Prostate gland (tissue), 2 donors: ENCODE measurements around the gene MARK3. TPM values are rescaled to one million over a fixed set of nuclear protein-coding genes. Genes with fewer than 3 reads are reported as not detected.

Experiments used
- DNase-seq: peaks from one replicate; pipeline ENCODE4 v3.0.0-alpha.2; 2019; ENCODE audit warnings: low spot score
- H3K27ac ChIP-seq, 2 donors: fragments of 200-600 bp; sonication (generic); 2 replicates each; pipeline ENCODE4 v1.5.1; 2017 to 2019
- H3K27me3 ChIP-seq: fragments of 200-600 bp; sonication (generic); replicated peaks from 2 replicates; pipeline ENCODE4 v1.5.1; 2019; ENCODE audit not compliant: insufficient read depth
- H3K36me3 ChIP-seq, 2 donors: fragments of 200-600 bp; sonication (generic); 1 replicate in 1 of 2; 2 replicates in 1 of 2; pipeline versions ENCODE4 v1.5.1 to v1.8.1; 2017 to 2019
- H3K4me1 ChIP-seq: fragments of 200-600 bp; sonication (generic); replicated peaks from 2 replicates; pipeline ENCODE4 v1.5.1; 2019
- H3K4me3 ChIP-seq, 2 donors: fragments of 200-600 bp; sonication (generic); 2 replicates each; pipeline ENCODE4 v1.5.1; 2017 to 2019
- H3K9me3 ChIP-seq: fragments of 200-600 bp; sonication (generic); 2 replicates; pipeline ENCODE4 v1.5.1; 2017
- CTCF ChIP-seq, 4 experiments: fragments of 200-600 bp in 2 of 4; fragments of 450-650 bp in 2 of 4; sonication (generic) in 2 of 4; IDR thresholded peaks; 1 replicate in 3 of 4; 2 replicates in 1 of 4; pipeline ENCODE4 v1.5.1; 2016 to 2019; ENCODE audit warnings: antibody characterized with exemption in 4 of 4, mild to moderate bottlenecking in 2 of 4, moderate library complexity in 2 of 4
- POLR2A ChIP-seq: fragments of 450-650 bp; IDR thresholded peaks from one replicate; pipeline ENCODE4 v1.6.1; 2016; ENCODE audit warnings: antibody characterized with exemption, mild to moderate bottlenecking
- POLR2AphosphoS5 ChIP-seq: sonication (generic); formaldehyde crosslinking; IDR thresholded peaks from one replicate; pipeline ENCODE4 v1.6.1; 2017; ENCODE audit warnings: antibody characterized with exemption
- WGBS: methylation state at CpG from one replicate; pipeline ENCODE4 v1.1.5; 2018; 5-methylcytosine and 5-hydroxymethylcytosine counted together
- intact Hi-C: fragments of 100-400 bp; cut with DNase I; formaldehyde crosslinking; loops from one replicate; pipeline ENCODE4 v1.14.2; 2022
- total RNA-seq, 2 donors: library from RNA; depleted of rRNA; stranded (reverse); fragments of >200 nt; gene quantifications; one replicate each; pipeline ENCODE4 v1.1.0, GENCODE V29; 2016

MARK3 gene
- total RNA-seq, 2 donors from 2014 or later, result 51.5 to 115 TPM

- no peak overlapping the region for H3K4me3 ChIP-seq
- no peaks in the 10 kb centered on the region for H3K9me3 ChIP-seq
- no peak for DNase-seq
- H3K36me3 ChIP-seq, result no peaks in the 10 kb centered on the region
- no peaks in the 10 kb centered on the region for H3K4me1 ChIP-seq
- no peak overlapping the region for H3K27ac ChIP-seq
- WGBS, result 94% methylated on average over 2 of the region's 2 CpGs
- intact Hi-C loops, result no loop called here
- TF ChIP-seq CTCF (IDR thresholded peaks at IDR 0.05) (no peak), POLR2AphosphoS5 (no peak), POLR2A (no peak)
- no peaks in the 10 kb centered on the region for H3K27me3 ChIP-seq
These were observed 64.5 kb downstream of the MARK3 start for GRCh38 chr14:103449634-103450161.

- Histone ChIP-seq H3K4me1 (no peaks in the 10 kb centered on the region), H3K27ac (no peak overlapping the region), H3K36me3 (no peaks in the 10 kb centered on the region), H3K9me3 (no peaks in the 10 kb centered on the region), H3K4me3 (no peak overlapping the region), H3K27me3 (no peaks in the 10 kb centered on the region)
- TF ChIP-seq CTCF (IDR thresholded peaks at IDR 0.05) (no peak), POLR2AphosphoS5 (no peak), POLR2A (no peak)
- 45% methylated on average over 2 of the region's 2 CpGs for WGBS
- intact Hi-C loops, result no loop called here
- no peak for DNase-seq
These were observed 65.2 kb downstream of the MARK3 start for GRCh38 chr14:103450416-103450815.

DNA sequence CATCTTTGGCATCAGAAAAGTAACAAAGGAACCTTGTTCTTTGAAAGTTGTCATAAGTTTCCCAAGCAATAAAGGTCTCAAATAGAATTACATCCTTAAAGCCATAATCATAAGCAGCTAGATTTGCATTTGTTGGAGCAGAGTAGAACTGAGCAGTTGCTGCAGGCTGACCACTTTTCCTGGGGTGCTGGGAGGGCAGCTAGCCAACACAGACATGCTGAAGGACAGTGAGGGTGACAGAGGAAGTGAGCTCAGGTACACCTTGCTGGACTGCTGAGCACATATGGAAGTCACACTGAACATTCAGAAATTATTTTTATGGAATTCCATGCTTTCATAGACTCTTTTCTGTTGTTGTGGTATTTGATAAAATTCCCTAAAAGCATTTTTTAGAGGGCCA, 66.2 kb downstream of the MARK3 start:
- intact Hi-C loops, result no loop called here
- no peaks in the 10 kb centered on the region for H3K4me1 ChIP-seq
- TF ChIP-seq POLR2A (no peak), CTCF (IDR thresholded peaks at IDR 0.05) (no peak), POLR2AphosphoS5 (no peak)
- no peak for DNase-seq
- no peaks in the 10 kb centered on the region for H3K9me3 ChIP-seq
- no peak overlapping the region for H3K4me3 ChIP-seq
- H3K36me3 ChIP-seq, result no peaks in the 10 kb centered on the region
- no peaks in the 10 kb centered on the region for H3K27me3 ChIP-seq
- H3K27ac ChIP-seq, result no peak overlapping the region

DNA sequence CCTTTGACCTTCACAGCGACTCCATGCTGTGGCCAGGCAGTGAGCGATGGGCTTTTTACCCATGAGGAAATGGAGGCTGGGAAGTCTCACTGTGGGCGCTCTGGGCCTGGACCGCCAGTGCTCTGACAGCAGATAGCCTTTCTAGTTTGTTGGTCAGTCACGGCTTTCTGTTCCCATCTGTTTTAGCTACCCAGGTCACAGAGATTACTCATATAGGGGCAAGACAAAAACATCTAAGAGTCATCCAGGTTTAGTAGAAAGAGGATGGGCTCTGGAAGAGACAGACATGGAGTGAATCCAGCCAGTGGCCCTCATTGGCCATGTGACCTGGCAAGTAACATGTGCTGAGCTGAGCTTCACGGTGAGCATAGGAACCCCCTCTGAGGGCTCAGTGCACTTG, 68.6 kb downstream of the MARK3 start:
- TF ChIP-seq POLR2AphosphoS5 (no peak), CTCF (IDR thresholded peaks at IDR 0.05) (no peak), POLR2A (no peak)
- H3K36me3 ChIP-seq, result no peaks in the 10 kb centered on the region
- no peak for DNase-seq
- no peaks in the 10 kb centered on the region for H3K27me3 ChIP-seq
- intact Hi-C loops, result no loop called here
- H3K4me1 ChIP-seq, result no peaks in the 10 kb centered on the region
- H3K9me3 ChIP-seq, result no peaks in the 10 kb centered on the region
- no peak overlapping the region for H3K27ac ChIP-seq
- WGBS, result 93% methylated on average over 6 of the region's 6 CpGs
- no peak overlapping the region for H3K4me3 ChIP-seq

DNA sequence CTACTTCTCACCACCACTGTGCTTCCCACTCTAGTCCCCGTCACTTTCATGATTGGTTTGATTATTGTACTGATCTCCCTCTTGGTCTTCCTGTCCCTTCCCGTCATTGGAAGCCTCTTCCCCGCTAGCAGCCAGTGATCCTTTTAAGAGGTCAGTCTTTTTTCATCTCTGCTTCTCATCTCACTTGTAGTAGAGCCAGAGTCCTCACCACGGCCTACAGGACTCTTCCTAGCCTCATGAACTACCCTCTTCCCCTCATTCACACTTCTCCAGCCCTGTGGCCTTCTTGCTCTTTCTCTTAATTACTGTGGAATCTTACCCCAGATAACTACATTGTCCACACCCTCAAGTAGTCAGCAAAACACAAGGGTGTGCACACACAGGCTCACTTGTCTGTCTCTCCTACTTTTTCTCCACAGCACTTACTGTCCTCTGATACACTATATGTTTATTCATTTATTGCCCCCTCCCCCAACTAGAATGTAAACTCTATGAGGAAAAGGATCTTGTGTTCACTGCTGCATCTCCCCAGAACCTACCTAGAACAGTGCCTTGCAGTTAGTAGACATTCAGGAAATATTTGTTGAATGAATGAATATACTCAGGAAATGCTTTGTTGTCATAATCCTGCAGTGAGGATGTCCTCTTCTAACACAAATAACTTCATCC, 71.1 kb downstream of the MARK3 start:
- Histone ChIP-seq H3K36me3 (no peaks in the 10 kb centered on the region), H3K9me3 (no peaks in the 10 kb centered on the region), H3K27ac (no peak overlapping the region), H3K27me3 (no peaks in the 10 kb centered on the region), H3K4me3 (no peak overlapping the region), H3K4me1 (no peaks in the 10 kb centered on the region)
- no peak for DNase-seq
- WGBS, result 91% methylated on average over 4 of the region's 4 CpGs
- intact Hi-C loops, result no loop called here
- TF ChIP-seq POLR2A (no peak), POLR2AphosphoS5 (no peak), CTCF (IDR thresholded peaks at IDR 0.05) (no peak)
